Lung microvascular endothelial cell (primary cell): ENCODE data around the gene CLDN9. TPM values are rescaled to one million over a fixed set of nuclear protein-coding genes. Genes with fewer than 3 reads are reported as not detected.
A peak's percentile ranks its signal among the peaks of the same experiment; 100 is the strongest.

Experiments used
- DNase-seq, 2 donors: peaks; one replicate each; pipeline versions ENCODE4 v3.0.0 to v3.0.0-alpha.2; 2010; ENCODE audit warnings: low read depth in 2 of 2
- total RNA-seq: library from RNA; depleted of rRNA; stranded (reverse); fragments of >200 nt; gene quantifications from 2 replicates; pipeline ENCODE4 v1.2.1, GENCODE V29; 2014

Gene CLDN9
- total RNA-seq, 1 donor from 2014 or later = not detected

GRCh38 chr16:3017794-3018506 lies 5.2 kb downstream of the CLDN9 start, which contains the start of gene CLDN6:
Gene CLDN6 (minus strand): TSS chr16:3018183. CDS start chr16:3016021, 2,162 bp downstream.
- DNase-seq = no peak

- no peak for DNase-seq
Observed at GRCh38 chr16:3019594-3020246, 7.0 kb downstream of the CLDN9 start.

GRCh38 chr16:3020247-3020603 lies 7.5 kb downstream of the CLDN9 start, which contains the start of gene TNFRSF12A:
Gene TNFRSF12A (plus strand): TSS chr16:3020368. CDS start chr16:3020398, 30 bp downstream.
- peak; percentile 78 to 79 for DNase-seq

- peak; percentile 87 to 91 for DNase-seq
Observed at GRCh38 chr16:3020604-3021448, 8.1 kb downstream of the CLDN9 start.

GRCh38 chr16:3021449-3022207 lies 8.9 kb downstream of the CLDN9 start:
- DNase-seq = peak in 1 of 2 donors; percentile 77

GRCh38 chr16:3022208-3022683 lies 9.5 kb downstream of the CLDN9 start:
- peak; percentile 82 to 95 for DNase-seq

- DNase-seq = no peak
Observed at GRCh38 chr16:3022684-3023414, 10.1 kb downstream of the CLDN9 start.

- DNase-seq = no peak
Observed at GRCh38 chr16:3023415-3023668, 10.6 kb downstream of the CLDN9 start.

GRCh38 chr16:3023669-3024478 lies 11.2 kb downstream of the CLDN9 start, which contains the start of the genes HCFC1R1 and THOC6:
Gene HCFC1R1 (minus strand): TSS chr16:3023942. CDS start chr16:3023941, 1 bp downstream.
Gene THOC6 (plus strand): TSS chr16:3024035. CDS start chr16:3024327, 292 bp downstream.
- peak; percentile 99 for DNase-seq

- no peak for DNase-seq
Observed at GRCh38 chr16:3025032-3026002, 12.6 kb downstream of the CLDN9 start.

GRCh38 chr16:3026003-3026378 lies 13.3 kb downstream of the CLDN9 start:
- DNase-seq = no peak

GRCh38 chr16:3026609-3027488 lies 14.1 kb downstream of the CLDN9 start:
- DNase-seq = no peak

- DNase-seq = no peak
Observed at GRCh38 chr16:3027489-3027795, 14.7 kb downstream of the CLDN9 start.

GRCh38 chr16:3027983-3028715 lies 15.4 kb downstream of the CLDN9 start:
- peak; percentile 69 to 87 for DNase-seq

- no peak for DNase-seq
Observed at GRCh38 chr16:3028716-3029319, 16.1 kb downstream of the CLDN9 start.

- DNase-seq = peak in 1 of 2 donors; percentile 26
Observed at GRCh38 chr16:3029491-3030221, 16.9 kb downstream of the CLDN9 start.
